Nephron progenitor cell (in vitro differentiated cells): ENCODE measurements around the gene SLC5A8.

Experiments used
- DNase-seq: peaks from one replicate; pipeline ENCODE4 v3.0.0; 2021
- H3K27ac Mint-ChIP-seq: 2 replicates; pipeline ENCODE4 v1.8.0; 2021; ENCODE audit warnings: mild to moderate bottlenecking, moderate library complexity, mixed read lengths
- H3K27me3 Mint-ChIP-seq: 2 replicates; pipeline ENCODE4 v1.8.0; 2021; ENCODE audit warnings: mild to moderate bottlenecking, low read depth, mixed read lengths; ENCODE audit not compliant: poor library complexity
- H3K36me3 Mint-ChIP-seq: 2 replicates; pipeline ENCODE4 v1.8.0; 2021; ENCODE audit warnings: low read depth, mixed read lengths
- H3K4me1 Mint-ChIP-seq: 2 replicates; pipeline ENCODE4 v1.8.0; 2021; ENCODE audit warnings: mixed read lengths
- H3K4me3 Mint-ChIP-seq: 2 replicates; pipeline ENCODE4 v1.8.0; 2021; ENCODE audit warnings: mild to moderate bottlenecking, moderate library complexity, mixed read lengths
- H3K9me3 Mint-ChIP-seq: 2 replicates; pipeline ENCODE4 v1.8.0; 2021; ENCODE audit warnings: mild to moderate bottlenecking, moderate library complexity, mixed read lengths
- TF ChIP-seq, protein P1 (sequence below): fragments of 200-600 bp; sonication (generic); IDR thresholded peaks from 2 replicates; pipeline ENCODE4 v1.5.0; 2021; ENCODE audit warnings: antibody characterized with exemption

SLC5A8 gene

DNA sequence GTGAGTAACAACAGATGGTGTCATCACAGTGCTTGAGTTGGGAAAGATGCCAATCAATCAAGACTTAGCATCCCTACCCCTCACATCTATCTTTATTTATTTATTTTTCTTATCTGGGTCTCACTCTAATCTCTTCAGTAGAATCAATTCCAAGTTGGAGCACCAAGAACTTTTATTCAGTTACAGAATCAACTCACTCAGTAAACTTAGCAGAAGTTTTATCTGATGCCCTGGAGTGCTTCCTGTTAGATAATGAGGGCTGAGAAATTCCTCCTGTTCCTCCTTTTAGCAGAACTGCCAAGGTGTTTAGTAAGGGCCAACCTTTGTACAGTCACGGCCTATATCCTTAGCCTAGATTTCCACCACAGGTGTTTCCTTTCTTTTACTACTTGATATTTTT lies 11.3 kb upstream of the SLC5A8 start:
- Mint-ChIP-seq H3K4me1 (no peaks in the 10 kb centered on the region), H3K27me3 (peaks cover 3% of the 10 kb centered on the region), H3K4me3 (no peak overlapping the region), H3K36me3 (no peaks in the 10 kb centered on the region), H3K9me3 (peaks cover 10% of the 10 kb centered on the region), H3K27ac (no peak overlapping the region)
- no peak for DNase-seq
- TF ChIP-seq, protein P1, sequence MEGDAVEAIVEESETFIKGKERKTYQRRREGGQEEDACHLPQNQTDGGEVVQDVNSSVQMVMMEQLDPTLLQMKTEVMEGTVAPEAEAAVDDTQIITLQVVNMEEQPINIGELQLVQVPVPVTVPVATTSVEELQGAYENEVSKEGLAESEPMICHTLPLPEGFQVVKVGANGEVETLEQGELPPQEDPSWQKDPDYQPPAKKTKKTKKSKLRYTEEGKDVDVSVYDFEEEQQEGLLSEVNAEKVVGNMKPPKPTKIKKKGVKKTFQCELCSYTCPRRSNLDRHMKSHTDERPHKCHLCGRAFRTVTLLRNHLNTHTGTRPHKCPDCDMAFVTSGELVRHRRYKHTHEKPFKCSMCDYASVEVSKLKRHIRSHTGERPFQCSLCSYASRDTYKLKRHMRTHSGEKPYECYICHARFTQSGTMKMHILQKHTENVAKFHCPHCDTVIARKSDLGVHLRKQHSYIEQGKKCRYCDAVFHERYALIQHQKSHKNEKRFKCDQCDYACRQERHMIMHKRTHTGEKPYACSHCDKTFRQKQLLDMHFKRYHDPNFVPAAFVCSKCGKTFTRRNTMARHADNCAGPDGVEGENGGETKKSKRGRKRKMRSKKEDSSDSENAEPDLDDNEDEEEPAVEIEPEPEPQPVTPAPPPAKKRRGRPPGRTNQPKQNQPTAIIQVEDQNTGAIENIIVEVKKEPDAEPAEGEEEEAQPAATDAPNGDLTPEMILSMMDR = no peak

DNA sequence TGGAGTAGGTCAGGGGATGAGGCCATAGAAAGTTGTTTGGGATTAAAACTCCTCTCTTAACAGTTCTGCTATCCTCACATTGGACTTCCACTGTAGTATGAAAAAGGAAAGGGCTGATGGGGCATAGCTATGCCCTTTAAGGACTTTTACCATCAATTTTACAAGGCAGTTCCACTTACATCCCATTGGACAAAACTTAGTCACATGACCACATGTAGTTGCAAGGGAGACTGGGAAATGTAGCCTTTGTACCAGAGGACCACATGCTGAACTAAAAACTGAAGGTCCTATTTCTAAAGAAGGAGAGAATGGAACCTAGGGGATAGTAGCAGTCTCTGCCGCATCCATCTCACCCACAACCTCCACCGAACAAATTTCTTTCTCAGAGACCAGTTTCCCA lies 6.8 kb upstream of the SLC5A8 start:
- H3K27me3 Mint-ChIP-seq = peaks cover 19% of the 10 kb centered on the region
- no peak for DNase-seq
- H3K36me3 Mint-ChIP-seq = no peaks in the 10 kb centered on the region
- peaks cover 30% of the 10 kb centered on the region for H3K9me3 Mint-ChIP-seq
- no peaks in the 10 kb centered on the region for H3K4me1 Mint-ChIP-seq
- TF ChIP-seq, protein P1 = no peak
- H3K27ac Mint-ChIP-seq = no peak overlapping the region
- no peak overlapping the region for H3K4me3 Mint-ChIP-seq

DNA sequence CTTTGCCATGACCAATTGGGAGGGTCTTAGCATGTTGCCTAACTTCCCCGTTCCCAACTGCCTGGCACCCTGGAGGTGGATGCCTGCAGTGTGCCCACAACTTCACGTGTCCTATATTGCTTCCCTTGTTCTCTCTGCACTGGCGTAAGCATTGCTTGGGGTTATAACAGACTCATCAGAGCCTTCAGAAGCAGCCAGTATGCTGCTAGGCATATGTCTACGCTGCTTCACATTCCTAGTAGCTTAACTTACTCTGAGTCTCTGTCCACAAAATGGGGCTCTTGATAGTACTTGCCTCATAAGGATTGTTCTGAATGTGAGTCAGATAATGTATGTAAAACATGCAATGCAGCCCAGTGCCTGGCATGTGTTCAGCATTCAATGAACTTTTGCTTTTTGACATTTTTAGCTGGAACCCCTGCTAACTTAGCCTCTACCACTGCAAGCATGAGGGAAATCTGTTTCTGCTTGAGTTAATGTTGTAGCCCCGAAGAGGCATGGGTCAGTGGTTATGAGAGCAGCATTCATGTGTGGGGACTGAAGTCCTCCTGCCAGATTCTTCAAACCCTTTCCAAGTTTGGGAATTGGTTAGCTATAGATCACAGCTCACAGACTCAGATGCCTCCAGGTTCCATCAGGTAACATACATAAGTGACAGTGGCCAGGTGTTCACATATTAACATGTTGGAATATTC lies 2.8 kb downstream of the SLC5A8 start:
- TF ChIP-seq, protein P1 = no peak

DNA sequence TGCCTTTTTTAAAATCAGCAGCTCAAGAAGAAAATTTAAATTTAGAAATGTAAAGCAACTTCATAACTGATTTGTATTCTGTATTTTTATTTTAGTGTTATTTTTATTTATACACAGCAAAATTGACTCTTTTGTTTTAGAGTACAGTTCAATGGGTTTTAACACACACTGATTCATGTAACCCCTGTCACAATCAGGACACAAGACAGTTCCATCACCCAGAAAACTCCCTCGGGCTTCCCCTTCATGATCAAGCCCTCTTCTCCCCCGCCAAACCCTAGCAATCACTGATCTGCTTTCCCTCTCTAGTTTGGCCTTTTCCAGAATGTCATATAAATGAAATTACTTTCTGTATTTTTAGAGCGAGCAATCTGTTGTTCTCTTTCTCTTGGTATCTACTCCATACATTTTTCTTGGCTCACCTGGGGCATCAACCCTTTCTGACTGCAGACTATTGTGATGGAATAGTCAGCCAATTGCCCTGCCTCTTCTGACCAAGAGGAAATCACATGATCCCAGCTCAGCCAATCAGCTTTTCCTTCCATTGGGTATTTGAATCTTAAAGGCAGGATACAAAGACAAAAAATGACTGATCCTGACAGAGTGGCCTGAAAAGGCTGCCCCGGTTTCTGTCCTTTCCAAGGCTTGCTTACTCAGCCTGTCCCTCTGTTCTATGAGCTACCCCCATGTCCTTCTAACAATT lies 5.3 kb downstream of the SLC5A8 start:
- H3K9me3 Mint-ChIP-seq = no peaks in the 10 kb centered on the region
- H3K27ac Mint-ChIP-seq = no peak overlapping the region
- no peak for DNase-seq
- peaks cover 23% of the 10 kb centered on the region for H3K27me3 Mint-ChIP-seq
- H3K36me3 Mint-ChIP-seq = no peaks in the 10 kb centered on the region
- H3K4me1 Mint-ChIP-seq = peaks cover 7% of the 10 kb centered on the region
- no peak overlapping the region for H3K4me3 Mint-ChIP-seq
- TF ChIP-seq, protein P1 = no peak

More for the DNA sequence above, 2.8 kb downstream of the SLC5A8 start:
- peaks cover 7% of the 10 kb centered on the region for H3K4me1 Mint-ChIP-seq
- H3K27me3 Mint-ChIP-seq = peaks cover 30% of the 10 kb centered on the region
- no peak overlapping the region for H3K27ac Mint-ChIP-seq
- no peaks in the 10 kb centered on the region for H3K9me3 Mint-ChIP-seq
- no peak for DNase-seq
- H3K36me3 Mint-ChIP-seq = no peaks in the 10 kb centered on the region
- H3K4me3 Mint-ChIP-seq = no peak overlapping the region

DNA sequence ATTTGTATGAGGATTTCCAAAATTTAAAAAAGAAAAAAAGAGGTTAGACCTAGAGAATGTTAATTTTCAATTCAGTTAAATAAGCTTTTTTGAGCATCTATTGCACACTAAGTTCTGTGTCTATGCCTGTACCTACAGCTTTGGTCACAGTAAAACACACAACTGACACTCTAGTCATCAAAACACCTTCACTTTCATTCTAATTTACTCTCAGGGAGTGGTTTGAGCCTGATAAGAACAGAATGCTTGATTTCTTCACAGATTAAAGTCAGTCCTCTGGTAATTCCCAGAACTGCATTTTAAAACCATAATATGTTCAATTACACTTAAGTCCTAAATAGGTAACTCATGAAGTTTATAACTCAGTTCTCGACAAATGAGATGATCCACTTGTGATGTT lies 9.2 kb downstream of the SLC5A8 start:
- Mint-ChIP-seq H3K4me1 (peaks cover 7% of the 10 kb centered on the region), H3K36me3 (no peaks in the 10 kb centered on the region), H3K9me3 (no peaks in the 10 kb centered on the region), H3K27me3 (peaks cover 4% of the 10 kb centered on the region), H3K27ac (no peak overlapping the region), H3K4me3 (no peak overlapping the region)
- no peak for DNase-seq
- TF ChIP-seq, protein P1 = no peak

DNA sequence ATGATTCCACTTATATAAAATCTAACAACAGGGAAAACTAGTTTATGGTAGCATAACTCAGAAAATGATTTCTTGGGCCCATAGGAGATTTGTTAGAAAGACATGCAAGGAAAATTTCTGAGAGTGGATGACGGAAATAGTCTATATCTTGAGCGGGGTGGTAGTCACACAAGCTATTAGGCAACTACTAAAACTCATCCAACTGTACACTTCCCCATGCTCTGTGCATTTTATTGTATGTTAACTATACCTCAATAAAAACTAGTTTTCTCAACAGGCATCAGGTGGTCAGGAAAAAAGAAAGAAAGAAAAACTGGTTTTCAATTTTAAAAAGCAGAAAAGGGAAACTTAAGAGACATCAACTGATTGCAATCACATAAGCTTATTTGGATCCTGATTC lies 9.9 kb downstream of the SLC5A8 start:
- no peaks in the 10 kb centered on the region for H3K9me3 Mint-ChIP-seq
- H3K4me3 Mint-ChIP-seq = no peak overlapping the region
- peaks cover 6% of the 10 kb centered on the region for H3K4me1 Mint-ChIP-seq
- peaks cover 4% of the 10 kb centered on the region for H3K27me3 Mint-ChIP-seq
- DNase-seq = no peak
- TF ChIP-seq, protein P1 = no peak
- H3K27ac Mint-ChIP-seq = no peak overlapping the region
- no peaks in the 10 kb centered on the region for H3K36me3 Mint-ChIP-seq
